Measurements from ENCODE around the gene SLC29A1.
A peak's percentile ranks its signal among the peaks of the same experiment; 100 is the strongest.

DNA sequence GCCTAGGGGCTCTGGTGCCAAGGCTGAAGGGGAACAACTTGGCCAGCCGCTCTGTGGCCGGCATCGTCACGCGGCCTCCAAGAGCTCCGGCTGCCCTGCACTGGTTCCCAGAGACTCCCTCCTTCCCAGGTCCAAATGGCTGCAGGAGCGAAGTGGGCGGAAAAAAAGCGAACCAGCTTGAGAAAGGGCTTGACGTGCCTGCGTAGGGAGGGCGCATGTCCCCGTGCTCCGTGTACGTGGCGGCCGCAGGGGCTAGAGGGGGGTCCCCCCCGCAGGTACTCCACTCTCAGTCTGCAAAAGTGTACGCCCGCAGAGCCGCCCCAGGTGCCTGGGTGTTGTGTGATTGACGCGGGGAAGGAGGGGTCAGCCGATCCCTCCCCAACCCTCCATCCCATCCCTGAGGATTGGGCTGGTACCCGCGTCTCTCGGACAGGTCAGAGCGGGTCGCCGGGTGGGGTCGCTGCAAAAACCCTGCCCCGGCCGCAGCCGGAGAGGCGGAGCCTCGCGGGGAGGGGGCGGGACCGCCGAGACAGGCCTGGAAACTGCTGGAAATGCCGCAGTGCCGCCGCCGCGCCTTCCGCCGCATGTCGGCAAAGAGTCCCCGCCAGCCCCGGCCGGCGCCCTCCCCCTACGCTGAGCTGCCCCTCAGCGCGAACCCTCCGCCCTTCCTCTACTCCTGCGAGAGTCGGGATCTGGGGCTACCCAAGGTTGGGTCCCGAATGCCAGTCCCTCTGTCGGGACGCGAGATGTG lies 22.7 kb downstream of the SLC29A1 start:
- TF ChIP-seq CTCF (conservative IDR thresholded peaks at IDR 0.05) (0 out of 2 replicates have a peak, but pooled peaks have one; percentile 37), EZH2 (IDR thresholded peaks at IDR 0.05; ENCODE audit: low read depth) (no peak)

Measured in PC-9 (cell line).